HFFc6 (cell line): ENCODE measurements around the gene CCND2. TPM values are rescaled to one million over a fixed set of nuclear protein-coding genes. Genes with fewer than 3 reads are reported as not detected.
A peak's percentile ranks its signal among the peaks of the same experiment; 100 is the strongest.

Experiments used
- DNase-seq: peaks from one replicate; pipeline ENCODE4 v3.0.0-alpha.2; 2018
- H3K27ac Mint-ChIP-seq: 2 replicates; pipeline ENCODE4 v1.8.0; 2020; ENCODE audit warnings: mild to moderate bottlenecking, mixed read lengths
- H3K27me3 Mint-ChIP-seq: 2 replicates; pipeline ENCODE4 v1.8.0; 2021; ENCODE audit warnings: mild to moderate bottlenecking, moderate library complexity, mixed read lengths; ENCODE audit not compliant: insufficient read depth
- H3K36me3 Mint-ChIP-seq: 2 replicates; pipeline ENCODE4 v1.8.0; 2021; ENCODE audit warnings: low read depth, mixed read lengths
- H3K4me1 Mint-ChIP-seq: 2 replicates; pipeline ENCODE4 v1.8.0; 2020; ENCODE audit warnings: low read depth, mixed read lengths
- H3K4me3 Mint-ChIP-seq: 2 replicates; pipeline ENCODE4 v1.8.0; 2020; ENCODE audit warnings: mild to moderate bottlenecking, moderate library complexity, mixed read lengths
- H3K9me3 Mint-ChIP-seq: 2 replicates; pipeline ENCODE4 v1.8.0; 2020; ENCODE audit warnings: mild to moderate bottlenecking, mixed read lengths
- CTCF ChIP-seq: fragments of 200-600 bp; sonication (generic); IDR thresholded peaks from 2 replicates; pipeline ENCODE4 v1.5.0; 2021; ENCODE audit warnings: antibody characterized with exemption, mild to moderate bottlenecking
- total RNA-seq, 6 experiments: library from RNA; stranded (reverse); fragmentation: NEBNext Ultra II Directional; extraction: Animal tissue kit (Norgen Biotek cat#: 25700); gene quantifications; 2 replicates in 1 of 6; 3 replicates in 5 of 6; pipeline ENCODE4 v1.2.3, GENCODE V29; 2021

CCND2 gene
- total RNA-seq, 6 experiments from 2014 or later: 5.7 to 27.2 (median 24.5) TPM

GRCh38 chr12:4308334-4308950, 34.9 kb downstream of the CCND2 start:
- H3K4me3 Mint-ChIP-seq: peak overlapping the region; percentile 75; the same call in 1 of the 2 replicates
- peaks cover 13% of the 10 kb centered on the region for H3K4me1 Mint-ChIP-seq
- no peak for TF ChIP-seq CTCF
- H3K27ac Mint-ChIP-seq: no peak overlapping the region
- no peaks in the 10 kb centered on the region for H3K9me3 Mint-ChIP-seq
- peaks cover 15% of the 10 kb centered on the region for H3K27me3 Mint-ChIP-seq
- no peak for DNase-seq
- no peaks in the 10 kb centered on the region for H3K36me3 Mint-ChIP-seq

GRCh38 chr12:4311776-4312175, 38.2 kb downstream of the CCND2 start:
- Mint-ChIP-seq H3K27ac (no peak overlapping the region), H3K4me1 (peaks cover 13% of the 10 kb centered on the region)
- no peak for TF ChIP-seq CTCF

GRCh38 chr12:4312251-4312650, 38.7 kb downstream of the CCND2 start:
- Mint-ChIP-seq H3K9me3 (no peaks in the 10 kb centered on the region), H3K4me3 (no peak overlapping the region), H3K27ac (no peak overlapping the region), H3K27me3 (peaks cover 13% of the 10 kb centered on the region), H3K36me3 (no peaks in the 10 kb centered on the region), H3K4me1 (peaks cover 13% of the 10 kb centered on the region)
- TF ChIP-seq CTCF: no peak
- DNase-seq: no peak

More at GRCh38 chr12:4311776-4312175, 38.2 kb downstream of the CCND2 start:
- Mint-ChIP-seq H3K27me3 (peaks cover 13% of the 10 kb centered on the region), H3K36me3 (no peaks in the 10 kb centered on the region), H3K9me3 (no peaks in the 10 kb centered on the region), H3K4me3 (no peak overlapping the region)
- DNase-seq: no peak

GRCh38 chr12:4320497-4320852, 46.9 kb downstream of the CCND2 start:
- TF ChIP-seq CTCF: no peak
- Mint-ChIP-seq H3K4me1 (peaks cover 44% of the 10 kb centered on the region), H3K4me3 (peak overlapping the region; percentile 96), H3K9me3 (no peaks in the 10 kb centered on the region), H3K36me3 (peaks cover 17% of the 10 kb centered on the region), H3K27me3 (peaks cover 3% of the 10 kb centered on the region), H3K27ac (peak overlapping the region; percentile 93)
- no peak for DNase-seq

- DNase-seq: peak; percentile 89
- peak within 1 kb of the TSS; percentile 96 for H3K4me3 Mint-ChIP-seq
- H3K36me3 Mint-ChIP-seq: peaks cover 17% of the 10 kb centered on the region
- no peak for TF ChIP-seq CTCF
- peaks cover 44% of the 10 kb centered on the region for H3K4me1 Mint-ChIP-seq
- no peaks in the 10 kb centered on the region for H3K9me3 Mint-ChIP-seq
- peak within 1 kb of the TSS; percentile 93 for H3K27ac Mint-ChIP-seq
- peaks cover 2% of the 10 kb centered on the region for H3K27me3 Mint-ChIP-seq
Observed at GRCh38 chr12:4320853-4321701, 47.5 kb downstream of the CCND2 start, which contains the start of gene TIGAR. TIGAR (plus strand) TSS chr12:4321213; CDS start chr12:4321272, 59 bp downstream.
